Measurements from ENCODE around the gene JAZF1.

DNA sequence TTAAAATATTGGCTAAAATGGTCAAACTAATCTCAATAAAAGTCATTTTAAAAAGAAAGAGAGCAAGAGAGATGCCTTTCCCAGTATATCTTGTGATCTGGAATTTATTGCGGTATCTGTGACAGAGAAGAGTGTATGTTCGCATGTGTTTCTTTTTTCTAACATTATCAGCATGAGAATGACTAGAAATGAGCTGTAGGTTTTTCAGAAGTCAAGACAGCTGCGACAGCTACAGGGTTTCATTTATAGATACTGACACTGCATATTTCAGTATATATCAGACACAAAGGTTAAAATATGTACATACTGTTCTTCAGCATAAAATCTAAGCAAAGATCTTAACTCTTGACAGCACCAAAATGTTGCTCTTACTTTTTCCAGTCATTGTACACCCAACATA is 215.8 kb downstream of the JAZF1 start:
- TF ChIP-seq, protein P1, sequence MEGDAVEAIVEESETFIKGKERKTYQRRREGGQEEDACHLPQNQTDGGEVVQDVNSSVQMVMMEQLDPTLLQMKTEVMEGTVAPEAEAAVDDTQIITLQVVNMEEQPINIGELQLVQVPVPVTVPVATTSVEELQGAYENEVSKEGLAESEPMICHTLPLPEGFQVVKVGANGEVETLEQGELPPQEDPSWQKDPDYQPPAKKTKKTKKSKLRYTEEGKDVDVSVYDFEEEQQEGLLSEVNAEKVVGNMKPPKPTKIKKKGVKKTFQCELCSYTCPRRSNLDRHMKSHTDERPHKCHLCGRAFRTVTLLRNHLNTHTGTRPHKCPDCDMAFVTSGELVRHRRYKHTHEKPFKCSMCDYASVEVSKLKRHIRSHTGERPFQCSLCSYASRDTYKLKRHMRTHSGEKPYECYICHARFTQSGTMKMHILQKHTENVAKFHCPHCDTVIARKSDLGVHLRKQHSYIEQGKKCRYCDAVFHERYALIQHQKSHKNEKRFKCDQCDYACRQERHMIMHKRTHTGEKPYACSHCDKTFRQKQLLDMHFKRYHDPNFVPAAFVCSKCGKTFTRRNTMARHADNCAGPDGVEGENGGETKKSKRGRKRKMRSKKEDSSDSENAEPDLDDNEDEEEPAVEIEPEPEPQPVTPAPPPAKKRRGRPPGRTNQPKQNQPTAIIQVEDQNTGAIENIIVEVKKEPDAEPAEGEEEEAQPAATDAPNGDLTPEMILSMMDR (IDR thresholded peaks at IDR 0.05): no peak
- no peak for TF ChIP-seq POLR2AphosphoS5 (IDR thresholded peaks at IDR 0.05; ENCODE audit: insufficient read depth in 1 of 2, low read depth in 1 of 2)
- no peak for TF ChIP-seq POLR2A (IDR thresholded peaks at IDR 0.05)
